MM.1S (cell line): ENCODE results near the gene UNC13B.

Experiments
- CTCF ChIP-seq: fragments of 300-600 bp; sonication (generic); IDR thresholded peaks from 2 replicates; pipeline ENCODE4 v1.5.1; 2016; ENCODE audit warnings: antibody characterized with exemption, low read length, mixed read lengths
- EZH2 ChIP-seq: fragments of 300-600 bp; sonication (generic); optimal IDR thresholded peaks from 2 replicates; pipeline ENCODE3; 2017; ENCODE audit warnings: low read depth, mild to moderate bottlenecking, antibody characterized with exemption, low read length, mixed read lengths
- EZH2phosphoT487 ChIP-seq: fragments of 300-600 bp; sonication (generic); IDR thresholded peaks from 2 replicates; pipeline ENCODE4 v1.6.1; 2018; ENCODE audit warnings: antibody characterized with exemption, low read length

DNA sequence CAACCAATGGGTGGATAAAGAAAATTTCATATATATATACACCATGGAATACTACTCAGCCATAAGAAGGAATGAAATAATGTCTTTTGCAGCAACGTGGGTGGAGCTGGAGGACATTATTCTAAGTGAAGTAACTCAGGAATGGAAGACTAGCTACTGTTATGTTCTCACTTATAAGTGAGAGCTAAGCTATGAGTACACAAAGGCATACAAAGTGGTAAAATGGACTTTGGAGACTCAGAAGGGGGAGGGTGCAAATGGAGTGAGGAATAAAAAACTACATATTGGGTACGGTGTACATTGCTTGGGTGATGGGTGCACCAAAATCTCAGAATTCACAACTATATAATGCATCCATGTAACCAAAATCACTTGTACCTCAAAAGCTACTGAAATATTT is 260.9 kb downstream of the UNC13B start:
- TF ChIP-seq CTCF = no peak
- TF ChIP-seq EZH2 = no peak
- no peak for TF ChIP-seq EZH2phosphoT487
